Stimulated activated CD8-positive, alpha-beta memory T cell treated with anti-CD3 and anti-CD28 coated beads, Interleukin-7, amount 100 ng/mL, for 4 hours (primary cell): ENCODE measurements around the gene SH3GL3.

Experiments
- DNase-seq, 2 donors: peaks; one replicate each; pipeline ENCODE4 v3.0.0-alpha.2; 2020; ENCODE audit warnings: low read depth in 2 of 2

SH3GL3 gene

GRCh38 chr15:83504365-83504764 lies 57.2 kb downstream of the SH3GL3 start:
- DNase-seq = no peak

DNA sequence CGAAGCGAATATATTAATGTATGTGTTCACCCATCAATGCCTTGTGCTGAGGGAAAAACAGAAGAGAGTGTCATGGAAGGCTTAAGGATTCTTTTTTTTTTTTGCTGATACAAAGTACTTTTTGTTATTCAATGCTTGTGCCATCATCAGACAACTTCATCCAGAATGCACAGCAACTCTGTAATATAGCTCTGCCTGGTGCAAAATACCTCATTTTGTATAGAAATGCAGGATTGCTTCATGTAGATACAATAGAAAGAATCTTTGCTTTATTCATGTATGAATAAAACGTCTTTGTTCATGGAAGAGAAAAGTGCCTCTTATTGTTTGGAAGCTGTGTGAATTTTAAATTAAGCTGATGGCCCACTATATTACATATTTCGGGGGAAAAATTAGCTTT lies 62.9 kb downstream of the SH3GL3 start:
- no peak for DNase-seq

DNA sequence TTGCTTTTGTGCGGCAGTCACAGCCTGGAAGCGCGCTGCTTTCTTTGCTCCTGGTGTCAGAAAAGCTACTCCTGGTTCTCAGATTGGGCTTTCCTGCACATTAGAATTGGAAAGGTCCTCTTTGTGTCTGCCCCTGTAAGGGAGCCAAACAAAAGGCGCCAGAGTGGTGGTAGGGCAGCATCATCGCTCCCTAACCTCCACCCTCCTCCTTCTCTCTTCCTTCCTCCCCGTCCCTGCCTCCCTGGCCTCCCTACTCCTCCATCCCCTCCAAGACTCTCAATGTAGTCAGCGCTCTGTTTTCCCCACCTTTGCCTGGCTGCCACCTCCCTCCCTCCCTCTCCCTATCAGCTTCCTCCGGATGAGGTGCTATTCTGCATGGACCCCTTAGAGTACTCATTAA lies 65.3 kb downstream of the SH3GL3 start:
- DNase-seq = no peak

GRCh38 chr15:83514584-83514983 lies 67.4 kb downstream of the SH3GL3 start:
- no peak for DNase-seq

DNA sequence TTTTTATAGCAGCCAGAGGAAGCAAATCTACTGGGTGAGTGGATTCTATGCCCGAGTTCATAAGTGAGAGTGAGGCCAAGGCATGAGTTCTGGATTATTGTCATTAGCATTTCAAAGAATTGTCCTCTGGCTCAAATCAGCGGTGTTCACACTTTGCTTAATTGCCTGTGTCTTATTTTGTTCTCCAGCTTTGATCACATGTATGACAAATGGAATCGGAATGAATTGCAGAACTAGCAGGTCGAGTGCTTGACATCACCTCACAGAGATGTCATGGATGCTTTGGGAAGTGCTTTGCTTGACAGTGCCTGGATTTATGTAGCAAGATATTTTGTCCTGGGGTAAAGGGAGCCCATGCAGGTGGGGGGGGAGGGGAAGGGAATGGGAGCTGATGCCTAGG lies 68.0 kb downstream of the SH3GL3 start:
- DNase-seq = no peak

DNA sequence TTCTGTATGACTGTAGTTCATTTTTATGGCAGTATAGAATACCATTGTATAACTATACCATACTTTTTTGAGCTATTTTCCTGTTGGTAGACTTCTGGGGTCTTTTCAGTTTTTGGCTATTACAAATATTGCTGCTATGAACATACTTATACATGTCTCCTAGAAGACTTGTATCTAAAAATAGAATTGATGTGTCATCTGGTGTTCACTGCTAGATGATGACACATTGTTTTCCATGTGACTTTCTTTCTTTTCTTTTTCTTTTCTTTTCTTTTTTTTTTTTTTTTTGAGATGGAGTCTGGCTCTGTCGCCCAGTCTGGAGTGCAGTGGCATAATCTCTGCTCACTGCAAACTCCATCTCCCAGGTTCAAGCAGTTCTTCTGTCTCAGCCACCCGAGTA lies 69.8 kb downstream of the SH3GL3 start:
- no peak for DNase-seq

DNA sequence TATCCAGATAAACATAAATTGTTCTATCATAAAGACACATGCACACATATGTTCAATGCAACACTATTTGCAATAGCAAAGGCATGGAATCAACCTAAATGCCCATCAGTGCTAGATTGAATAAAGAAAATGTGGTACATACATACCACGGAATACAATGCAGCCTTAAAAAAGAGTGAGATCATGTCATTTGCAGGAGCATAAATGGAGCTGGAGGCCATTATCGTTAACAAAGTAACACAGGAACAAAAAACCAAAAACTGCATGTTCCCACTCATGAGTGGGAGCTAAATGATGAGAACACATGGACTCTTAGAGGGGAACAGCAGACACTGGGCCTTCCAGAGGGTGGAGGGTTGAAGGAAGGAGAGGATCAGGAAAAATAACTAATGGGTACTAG lies 79.2 kb downstream of the SH3GL3 start:
- no peak for DNase-seq

DNA sequence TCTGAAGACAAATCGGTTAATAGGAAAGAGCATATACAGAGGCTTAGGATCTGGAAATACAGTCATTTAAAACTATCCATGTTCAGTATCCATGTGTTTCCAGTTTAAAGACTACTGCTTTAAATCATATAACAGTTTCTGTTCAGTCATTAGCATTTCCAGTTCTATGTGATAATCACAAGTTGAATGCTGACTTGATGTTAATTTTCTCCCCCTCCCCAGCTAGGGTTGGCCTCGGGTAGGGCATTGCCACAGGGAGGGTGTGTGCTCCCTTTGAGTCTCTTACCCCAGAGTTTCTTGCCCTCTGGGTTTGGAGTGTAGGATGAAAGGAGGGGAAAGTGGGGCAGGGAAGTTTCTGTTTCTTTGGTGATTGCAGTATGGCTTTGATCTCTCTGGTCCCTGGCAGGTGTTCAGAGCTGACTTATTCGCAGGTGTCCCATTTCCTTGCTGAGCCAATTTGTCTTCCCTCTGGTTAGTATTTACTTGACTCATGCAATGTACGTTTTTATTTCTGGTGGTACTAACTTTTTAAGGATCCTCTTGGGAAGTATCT lies 86.3 kb downstream of the SH3GL3 start:
- DNase-seq = no peak

DNA sequence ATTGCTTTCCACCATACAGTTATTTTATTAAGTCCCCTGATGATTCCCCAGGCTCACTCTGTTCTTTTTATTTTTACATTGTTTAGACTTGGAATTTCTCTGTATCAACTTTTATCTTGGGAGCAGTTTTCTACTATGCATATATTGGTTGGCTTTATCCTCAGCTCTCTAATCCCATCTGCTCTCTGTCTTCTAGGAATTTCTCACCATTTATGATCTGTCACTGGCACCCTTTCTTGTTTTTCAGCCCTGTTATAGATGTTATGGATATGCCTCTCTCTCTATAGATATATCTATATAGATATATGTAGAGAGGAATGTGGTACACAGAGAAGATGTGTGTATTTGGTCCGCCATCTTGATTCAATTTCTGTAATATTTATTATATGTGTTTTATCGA lies 90.5 kb downstream of the SH3GL3 start:
- no peak for DNase-seq

DNA sequence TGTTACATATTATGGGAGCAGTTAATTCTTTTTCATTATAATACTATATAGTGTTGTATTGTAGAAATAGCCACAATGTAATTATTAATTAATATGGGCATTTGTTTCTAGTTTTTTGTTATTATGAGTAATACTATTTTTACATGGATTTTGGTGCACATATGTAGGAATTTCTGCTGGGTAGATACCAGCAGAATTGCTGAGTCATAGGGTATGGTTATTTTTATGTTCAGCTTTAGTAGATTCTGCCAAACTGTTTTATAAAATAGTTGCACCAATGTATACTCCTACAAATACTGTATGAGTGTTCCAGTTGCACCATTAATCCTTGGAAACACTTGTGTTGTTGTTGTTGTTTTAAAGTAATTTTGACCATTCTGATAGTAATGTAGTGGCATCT lies 91.5 kb downstream of the SH3GL3 start:
- no peak for DNase-seq

DNA sequence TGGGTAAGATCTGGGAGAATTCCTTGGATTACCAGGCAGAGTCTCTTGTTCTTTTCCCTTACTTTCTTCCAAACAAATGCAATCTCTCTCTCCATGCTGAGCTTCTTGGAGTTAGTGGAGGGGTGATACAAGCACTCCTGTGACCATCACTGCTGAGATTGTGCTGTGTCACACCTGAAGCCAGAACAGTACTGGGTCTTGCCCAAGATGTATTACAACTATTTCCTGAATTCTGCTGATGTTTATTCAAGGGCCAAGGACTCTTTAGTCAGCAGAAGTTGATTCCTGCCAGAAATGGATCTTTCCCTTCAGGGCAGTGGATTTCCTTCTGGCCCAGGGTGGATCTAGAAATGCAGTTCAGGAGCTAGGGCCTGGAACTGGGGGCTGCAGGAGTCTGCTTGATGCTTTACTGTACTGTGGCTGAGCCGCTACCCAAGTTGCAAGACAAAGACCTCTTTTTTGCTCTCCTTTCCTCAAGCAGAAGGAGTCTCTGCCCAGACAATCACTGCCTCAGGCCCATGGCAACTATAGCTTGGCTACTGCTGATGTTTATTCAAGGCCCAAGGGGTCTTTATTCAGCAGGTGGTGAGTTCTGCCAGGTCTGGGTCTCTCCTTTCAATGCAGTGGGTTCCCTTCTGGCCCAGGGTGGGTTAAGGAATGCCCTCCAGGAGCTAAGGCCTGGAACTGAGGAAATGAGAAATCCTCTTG lies 98.8 kb downstream of the SH3GL3 start:
- DNase-seq = no peak

- DNase-seq = no peak
Observed at GRCh38 chr15:83546512-83546888, 99.4 kb downstream of the SH3GL3 start.

- no peak for DNase-seq
Observed at GRCh38 chr15:83547168-83547567, 100.0 kb downstream of the SH3GL3 start.

DNA sequence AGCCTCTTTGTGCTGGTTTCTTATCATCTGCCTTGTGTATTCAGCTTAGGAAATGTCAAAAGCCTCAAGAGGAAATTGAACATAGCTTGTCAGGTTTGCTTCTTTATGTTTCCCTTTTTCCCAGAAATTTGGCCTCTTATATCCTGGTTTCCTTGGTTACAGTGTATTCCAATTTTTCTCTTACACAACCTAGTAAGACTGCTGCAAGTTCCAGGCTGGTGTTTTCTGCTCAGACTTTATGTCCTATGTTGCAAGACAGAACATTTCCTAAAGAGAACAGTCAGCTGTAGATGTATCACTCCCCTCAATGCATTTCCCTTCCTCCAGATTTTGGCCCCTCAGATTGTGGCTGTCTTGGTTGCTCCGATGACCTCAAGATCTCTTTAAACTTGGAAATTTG lies 102.5 kb downstream of the SH3GL3 start:
- no peak for DNase-seq

- no peak for DNase-seq
Observed at GRCh38 chr15:83554558-83554957, 107.4 kb downstream of the SH3GL3 start.

DNA sequence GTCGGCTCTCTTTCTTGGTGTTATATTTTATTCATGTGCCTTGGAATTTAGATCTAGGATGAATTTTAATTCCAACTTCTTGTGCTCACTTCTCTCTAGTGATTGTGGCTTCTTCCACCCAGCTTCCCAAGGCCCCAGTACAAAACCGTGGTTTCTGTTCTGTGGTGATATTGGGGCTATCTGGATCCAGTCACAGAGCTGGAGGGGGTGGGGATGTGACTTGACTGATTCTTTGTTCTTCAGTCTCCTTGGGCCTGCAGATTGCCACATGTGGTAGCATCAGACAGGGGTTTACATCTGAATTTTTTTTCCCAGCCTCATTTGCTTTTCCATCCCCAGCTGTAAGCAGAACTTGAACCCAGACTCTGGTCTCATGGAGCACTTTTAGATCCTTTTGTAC lies 108.2 kb downstream of the SH3GL3 start:
- DNase-seq = no peak

- no peak for DNase-seq
Observed at GRCh38 chr15:83556068-83556467, 108.9 kb downstream of the SH3GL3 start.

GRCh38 chr15:83556754-83557153 lies 109.6 kb downstream of the SH3GL3 start:
- no peak for DNase-seq

DNA sequence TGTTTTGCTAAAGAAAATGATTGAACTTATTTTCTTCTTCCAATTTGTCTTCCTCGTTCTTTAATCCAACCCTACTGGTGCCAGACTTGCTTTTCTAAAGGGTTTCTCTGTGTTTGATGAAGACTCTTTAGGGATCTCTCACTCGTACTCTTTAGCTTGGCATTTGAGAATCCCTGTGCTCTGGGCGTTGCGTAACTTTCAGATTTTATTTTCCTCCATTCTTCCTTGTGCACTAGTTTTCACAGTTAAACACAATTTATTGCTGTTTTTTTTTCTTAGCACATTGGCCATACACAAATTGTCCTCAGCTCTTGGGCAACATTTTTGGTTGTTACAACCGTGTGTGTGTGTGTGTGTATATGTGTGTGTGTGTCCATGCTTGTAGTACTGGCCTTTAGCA lies 111.0 kb downstream of the SH3GL3 start:
- DNase-seq = no peak

- DNase-seq = peak in 1 of 2 donors; percentile 1
Observed at GRCh38 chr15:83559310-83559966, 112.3 kb downstream of the SH3GL3 start.

GRCh38 chr15:83561661-83562060 lies 114.5 kb downstream of the SH3GL3 start:
- no peak for DNase-seq

DNA sequence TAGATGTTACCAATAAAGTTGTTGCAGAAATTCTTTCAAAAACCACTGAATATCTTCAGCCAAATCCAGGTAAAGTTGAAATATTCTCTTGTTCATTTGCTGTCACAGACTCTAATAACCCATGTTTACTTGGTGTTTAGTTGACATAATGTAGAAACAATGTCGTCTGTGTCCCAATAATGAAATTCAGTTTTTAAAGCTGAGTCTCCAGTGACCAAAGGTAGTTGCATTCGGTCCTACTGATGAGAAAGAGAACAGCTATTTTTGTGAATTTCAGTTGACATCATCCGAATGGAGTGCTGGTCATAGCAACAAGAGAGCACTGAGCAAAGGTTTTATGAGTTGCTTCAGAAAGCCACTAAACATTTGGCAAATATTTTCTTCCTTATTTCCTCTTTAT lies 118.0 kb downstream of the SH3GL3 start:
- DNase-seq = no peak

- no peak for DNase-seq
Observed at GRCh38 chr15:83565553-83566159, 118.5 kb downstream of the SH3GL3 start.
